Left renal pelvis (tissue), 4 donors: ENCODE data around the gene HSPA12B. TPM values are rescaled to one million over a fixed set of nuclear protein-coding genes. Genes with fewer than 3 reads are reported as not detected.
"Not testable (repeated sequence)": the region's sequence is repeated elsewhere in the genome, so short reads cannot be mapped to it uniquely, and the experiment has no call there.

Experiments used
- DNase-seq, 4 donors: peaks; one replicate each; pipeline ENCODE4 v3.0.0-alpha.2; 2013; ENCODE audit warnings: low read depth in 4 of 4, low spot score in 3 of 4
- polyA plus RNA-seq, 4 donors: library from polyadenylated mRNA; unstranded; fragments of 120-200 nt; gene quantifications; one replicate each; pipeline ENCODE4 v1.2.1, GENCODE V29; 2013; ENCODE audit not compliant: insufficient read length in 4 of 4

Gene HSPA12B
- polyA plus RNA-seq, 4 donors = 13.5 to 37.2 (median 15.2) TPM

- DNase-seq = no peak
Observed at GRCh38 chr20:3785240-3786125, 53.0 kb downstream of the HSPA12B start.

- no peak for DNase-seq
Observed at GRCh38 chr20:3786126-3786484, 53.6 kb downstream of the HSPA12B start.

GRCh38 chr20:3786665-3787323 is 54.3 kb downstream of the HSPA12B start, which contains the start of gene CENPB:
CENPB (minus strand) TSS chr20:3786740; CDS start chr20:3786483, 257 bp downstream.
- peak in 1 of 4 donors; percentile 74 for DNase-seq

GRCh38 chr20:3787324-3788014 is 55.0 kb downstream of the HSPA12B start:
- DNase-seq = no peak

GRCh38 chr20:3788685-3789155 is 56.2 kb downstream of the HSPA12B start:
- no peak for DNase-seq

GRCh38 chr20:3789201-3789600 is 56.7 kb downstream of the HSPA12B start:
- DNase-seq = not testable (repeated sequence)

GRCh38 chr20:3794168-3794567 is 61.7 kb downstream of the HSPA12B start:
- DNase-seq = not testable (repeated sequence)

GRCh38 chr20:3794701-3795420 is 62.4 kb downstream of the HSPA12B start:
- DNase-seq = no peak

GRCh38 chr20:3795511-3796468 is 63.3 kb downstream of the HSPA12B start, which contains the start of gene CDC25B:
CDC25B (plus strand) TSS chr20:3796310; CDS start chr20:3796532, 222 bp downstream.
- peak in 3 of 4 donors; percentile 74 to 87 (median 81) for DNase-seq

- DNase-seq = no peak
Observed at GRCh38 chr20:3796477-3797225, 64.2 kb downstream of the HSPA12B start.

- DNase-seq = no peak
Observed at GRCh38 chr20:3797226-3797545, 64.7 kb downstream of the HSPA12B start.

GRCh38 chr20:3797592-3798372 is 65.3 kb downstream of the HSPA12B start:
- DNase-seq = no peak

- DNase-seq = no peak
Observed at GRCh38 chr20:3798373-3798768, 65.9 kb downstream of the HSPA12B start.

GRCh38 chr20:3798908-3799248 is 66.4 kb downstream of the HSPA12B start:
- no peak for DNase-seq

GRCh38 chr20:3800256-3800877 is 67.9 kb downstream of the HSPA12B start:
- no peak for DNase-seq

- no peak for DNase-seq
Observed at GRCh38 chr20:3800878-3801260, 68.4 kb downstream of the HSPA12B start.

- DNase-seq = no peak
Observed at GRCh38 chr20:3801299-3801698, 68.8 kb downstream of the HSPA12B start.

- no peak for DNase-seq
Observed at GRCh38 chr20:3801846-3802245, 69.4 kb downstream of the HSPA12B start.
